ENCODE data around the gene ACP7. TPM values are rescaled to one million over a fixed set of nuclear protein-coding genes. Genes with fewer than 3 reads are reported as not detected.

The ACP7 gene
- total RNA-seq, 1 experiment from 2014 or later = 0.15 TPM

DNA sequence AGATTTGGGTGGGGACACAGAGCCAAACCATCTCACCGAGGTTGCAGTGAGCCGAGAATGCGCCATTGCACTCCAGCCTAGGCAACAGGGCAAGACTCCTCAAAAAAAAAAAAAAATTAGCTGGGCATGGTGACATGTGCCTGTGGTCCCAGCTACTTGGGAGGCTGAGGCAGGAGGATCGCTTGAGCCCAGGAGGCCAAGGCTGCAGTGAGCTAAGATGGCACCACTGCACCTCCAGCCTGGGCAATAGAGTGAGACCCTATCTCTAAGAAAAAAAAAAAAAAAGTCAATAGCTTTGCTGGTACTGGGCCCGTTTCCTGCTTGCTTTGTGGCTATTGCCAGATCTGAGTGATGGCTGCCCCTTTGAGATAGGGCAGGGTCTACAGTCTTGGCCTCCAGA, 13.1 kb downstream of the ACP7 start:
- Histone ChIP-seq H3K23me2 (ENCODE audit: insufficient read length, low read depth, low read length, poor library complexity, severe bottlenecking) (peaks cover 2% of the 10 kb centered on the region), H3K18ac (ENCODE audit: insufficient read length, low read depth, low read length) (no peak overlapping the region), H3K9ac (ENCODE audit: extremely low read depth, insufficient read length, low read length) (no peak overlapping the region), H3K27me3 (ENCODE audit: insufficient read depth, low read length) (no peaks in the 10 kb centered on the region), H3K23ac (ENCODE audit: insufficient read length, low read depth, low read length) (no peak overlapping the region), H3K14ac (ENCODE audit: insufficient read depth, low read length) (no peak overlapping the region), H4K8ac (replicated peaks; ENCODE audit: insufficient read length, low read depth, low read length) (no peak overlapping the region), H2BK120ac (ENCODE audit: low read depth, low read length, poor library complexity, severe bottlenecking) (no peak overlapping the region), H3T11ph (ENCODE audit: low read length) (no peak overlapping the region), H4K91ac (ENCODE audit: insufficient read length, low read depth, low read length) (no peak overlapping the region), H2BK20ac (ENCODE audit: low read depth, low read length, poor library complexity, severe bottlenecking) (no peak overlapping the region), H3K56ac (ENCODE audit: insufficient read length, low read depth, low read length) (no peak overlapping the region), H3K9me3 (ENCODE audit: control insufficient read depth, low read depth, low read length) (no peaks in the 10 kb centered on the region), H3K79me1 (ENCODE audit: insufficient read depth, low read depth, low read length, poor library complexity, severe bottlenecking) (no peaks in the 10 kb centered on the region), H3K27ac (ENCODE audit: insufficient read length, low read depth, low read length) (no peak overlapping the region), H4K20me1 (ENCODE audit: control insufficient read depth, insufficient read depth, insufficient read length) (no peaks in the 10 kb centered on the region), H3K4ac (ENCODE audit: low read depth, low read length) (no peak overlapping the region), H3K4me2 (ENCODE audit: insufficient read depth, insufficient read length, low read length) (no peak overlapping the region), H4K5ac (ENCODE audit: insufficient read length, low read depth, low read length) (no peak overlapping the region), H2BK15ac (ENCODE audit: low read depth, low read length) (no peak overlapping the region), H2AK5ac (ENCODE audit: insufficient read length, low read length) (no peak overlapping the region), H2BK5ac (ENCODE audit: insufficient read length, low read length) (no peak overlapping the region), H3K79me2 (ENCODE audit: insufficient read depth, low read length) (no peaks in the 10 kb centered on the region), H3K4me1 (ENCODE audit: insufficient read depth, low read length) (no peaks in the 10 kb centered on the region), H2BK12ac (ENCODE audit: insufficient read length, low read depth, low read length) (no peak overlapping the region), H2AFZ (ENCODE audit: low read length) (no peak overlapping the region)
- Mint-ChIP-seq H3K36me3 (ENCODE audit: insufficient read depth in 1 of 3, low read depth in 3 of 3) (no peaks in the 10 kb centered on the region; a peak in 4 of 7 replicates), H3K4me1 (no peaks in the 10 kb centered on the region), H3K27ac (no peak overlapping the region; a peak in 1 of 7 replicates), H3K4me3 (no peak overlapping the region), H3K27me3 (ENCODE audit: low read depth) (peaks cover 26% of the 10 kb centered on the region), H3K9me3 (peaks cover 3 to 5% of the 10 kb centered on the region in 2 experiments; a peak in 3 of 5 replicates)
- no peak for DNase-seq
- TF ChIP-seq CTCF (conservative IDR thresholded peaks at IDR 0.05) = no peak
- no CpG with 5 or more reads among the region's 5 CpGs for WGBS (ENCODE audit: extremely low coverage, insufficient read length, low lambda C conversion rate)

Data from H9 (cell line).